Natural killer cell (primary cell): ENCODE results near the gene COL4A3. TPM values are rescaled to one million over a fixed set of nuclear protein-coding genes. Genes with fewer than 3 reads are reported as not detected.

Experiments
- ATAC-seq, 3 donors: fragments of 150-1000 bp in 2 of 3; fragments of 200-7000 bp in 1 of 3; cut with Tn5 transposase; 1 replicate in 1 of 3; 2 replicates in 2 of 3; pipeline ENCODE4 v1.10.0; 2021; ENCODE audit warnings: mild to moderate bottlenecking in 2 of 3, moderate library complexity in 2 of 3
- DNase-seq, 2 donors: peaks; one replicate each; pipeline versions ENCODE4 v3.0.0 to v3.0.0-alpha.2; 2013 to 2021; ENCODE audit warnings: mixed read lengths in 1 of 2
- H3K27ac ChIP-seq: one replicate; pipeline ENCODE4 v1.5.1; 2013; ENCODE audit warnings: mild to moderate bottlenecking, low read length
- H3K27me3 ChIP-seq: one replicate; pipeline ENCODE4 v1.6.1; 2013; ENCODE audit warnings: low read length; ENCODE audit not compliant: control insufficient read depth, insufficient read depth
- H3K36me3 ChIP-seq: one replicate; pipeline ENCODE4 v1.6.1; 2013; ENCODE audit warnings: low read length; ENCODE audit not compliant: control insufficient read depth, insufficient read depth
- H3K4me1 ChIP-seq: one replicate; pipeline ENCODE4 v1.6.1; 2013; ENCODE audit warnings: low read length; ENCODE audit not compliant: control insufficient read depth, insufficient read depth
- H3K4me3 ChIP-seq: one replicate; pipeline ENCODE4 v1.5.1; 2013; ENCODE audit warnings: low read length
- H3K9me3 ChIP-seq: one replicate; pipeline ENCODE4 v1.6.1; 2013; ENCODE audit warnings: low read length; ENCODE audit not compliant: control insufficient read depth, insufficient read depth
- H3K27ac Mint-ChIP-seq, 2 donors: one replicate each; pipeline ENCODE4 v1.8.0; 2022; ENCODE audit warnings: mild to moderate bottlenecking in 2 of 2, mixed read lengths in 2 of 2, moderate library complexity in 1 of 2
- H3K27me3 Mint-ChIP-seq, 2 donors: one replicate each; pipeline ENCODE4 v1.8.0; 2022; ENCODE audit warnings: low read depth in 2 of 2, mixed read lengths in 2 of 2
- H3K36me3 Mint-ChIP-seq: one replicate; pipeline ENCODE4 v1.8.0; 2022; ENCODE audit warnings: mixed read lengths
- H3K4me1 Mint-ChIP-seq, 2 donors: one replicate each; pipeline ENCODE4 v1.8.0; 2022; ENCODE audit warnings: mixed read lengths in 2 of 2
- H3K4me3 Mint-ChIP-seq: one replicate; pipeline ENCODE4 v1.8.0; 2022; ENCODE audit warnings: mild to moderate bottlenecking, moderate library complexity, mixed read lengths
- H3K9me3 Mint-ChIP-seq, 2 donors: one replicate each; pipeline ENCODE4 v1.8.0; 2022; ENCODE audit warnings: mixed read lengths in 2 of 2
- CTCF ChIP-seq: fragments of 200-600 bp; IDR thresholded peaks from one replicate; pipeline ENCODE4 v1.8.0; 2022; ENCODE audit warnings: antibody characterized with exemption
- WGBS: methylation state at CpG from one replicate; pipeline ENCODE4 v1.1.7; 2013; ENCODE audit warnings: missing lambda C conversion rate; ENCODE audit not compliant: insufficient coverage; 5-methylcytosine and 5-hydroxymethylcytosine counted together
- intact Hi-C: fragments of 100-400 bp; cut with micrococcal nuclease; formaldehyde crosslinking; loops from one replicate; pipeline ENCODE4 v1.14.2; 2022
- total RNA-seq, 4 donors: library from RNA; stranded (reverse); fragments of 120-200 nt in 1 of 4; gene quantifications; one replicate each; pipeline versions ENCODE4 v1.2.3 to v1.2.4, GENCODE V29; 2013 to 2022

COL4A3 gene
- total RNA-seq, 3 donors from 2014 or later (not counting 1 experiment from before 2014, with no cell fraction given) = 0.45 to 1.8 (median 1.0) TPM

GRCh38 chr2:227183657-227184367 lies 19.4 kb downstream of the COL4A3 start:
- Histone ChIP-seq H3K36me3 (no peaks in the 10 kb centered on the region), H3K4me1 (no peaks in the 10 kb centered on the region), H3K4me3 (no peak overlapping the region), H3K27me3 (no peaks in the 10 kb centered on the region), H3K9me3 (no peaks in the 10 kb centered on the region), H3K27ac (no peak overlapping the region)
- no peak for ATAC-seq
- peaks cover 11 to 27% of the 10 kb centered on the region in 2 donors for H3K27me3 Mint-ChIP-seq
- H3K4me1 Mint-ChIP-seq = no peaks in the 10 kb centered on the region
- intact Hi-C loops = no loop called here
- WGBS = 100% methylated on average over 1 of the region's 2 CpGs
- H3K9me3 Mint-ChIP-seq = no peaks in the 10 kb centered on the region
- DNase-seq = no peak
- H3K27ac Mint-ChIP-seq = no peak overlapping the region
- no peak for TF ChIP-seq CTCF
- H3K4me3 Mint-ChIP-seq = no peak overlapping the region
- H3K36me3 Mint-ChIP-seq = no peaks in the 10 kb centered on the region

GRCh38 chr2:227185615-227186232 lies 21.3 kb downstream of the COL4A3 start:
- 91% methylated on average over 6 of the region's 6 CpGs for WGBS
- H3K27me3 Mint-ChIP-seq = peaks cover 15 to 25% of the 10 kb centered on the region in 2 donors
- no peaks in the 10 kb centered on the region for H3K36me3 Mint-ChIP-seq
- Histone ChIP-seq H3K27ac (no peak overlapping the region), H3K4me3 (no peak overlapping the region), H3K27me3 (no peaks in the 10 kb centered on the region), H3K4me1 (no peaks in the 10 kb centered on the region), H3K9me3 (no peaks in the 10 kb centered on the region), H3K36me3 (no peaks in the 10 kb centered on the region)
- no peak for DNase-seq
- intact Hi-C loops = no loop called here
- no peaks in the 10 kb centered on the region for H3K4me1 Mint-ChIP-seq
- H3K9me3 Mint-ChIP-seq = no peaks in the 10 kb centered on the region
- no peak overlapping the region for H3K4me3 Mint-ChIP-seq
- no peak for ATAC-seq
- TF ChIP-seq CTCF = no peak
- no peak overlapping the region for H3K27ac Mint-ChIP-seq

GRCh38 chr2:227186751-227187150 lies 22.3 kb downstream of the COL4A3 start:
- H3K27me3 Mint-ChIP-seq = peaks cover 15 to 25% of the 10 kb centered on the region in 2 donors
- H3K4me3 Mint-ChIP-seq = no peak overlapping the region
- H3K27ac ChIP-seq = no peak overlapping the region
- no peaks in the 10 kb centered on the region for H3K27me3 ChIP-seq
- no peaks in the 10 kb centered on the region for H3K9me3 Mint-ChIP-seq
- no peaks in the 10 kb centered on the region for H3K36me3 ChIP-seq
- no peaks in the 10 kb centered on the region for H3K9me3 ChIP-seq
- WGBS = 17% methylated on average over 1 of the region's 1 CpG
- H3K36me3 Mint-ChIP-seq = no peaks in the 10 kb centered on the region
- no peak for DNase-seq
- H3K4me1 Mint-ChIP-seq = no peaks in the 10 kb centered on the region
- ATAC-seq = no peak
- H3K27ac Mint-ChIP-seq = no peak overlapping the region
- no peaks in the 10 kb centered on the region for H3K4me1 ChIP-seq
- H3K4me3 ChIP-seq = no peak overlapping the region
- TF ChIP-seq CTCF = no peak
- intact Hi-C loops = no loop called here
